ENCODE results near the gene SORCS2. TPM values are rescaled to one million over a fixed set of nuclear protein-coding genes. Genes with fewer than 3 reads are reported as not detected.

SORCS2 gene
- total RNA-seq, 1 experiment from 2014 or later, result not detected

DNA sequence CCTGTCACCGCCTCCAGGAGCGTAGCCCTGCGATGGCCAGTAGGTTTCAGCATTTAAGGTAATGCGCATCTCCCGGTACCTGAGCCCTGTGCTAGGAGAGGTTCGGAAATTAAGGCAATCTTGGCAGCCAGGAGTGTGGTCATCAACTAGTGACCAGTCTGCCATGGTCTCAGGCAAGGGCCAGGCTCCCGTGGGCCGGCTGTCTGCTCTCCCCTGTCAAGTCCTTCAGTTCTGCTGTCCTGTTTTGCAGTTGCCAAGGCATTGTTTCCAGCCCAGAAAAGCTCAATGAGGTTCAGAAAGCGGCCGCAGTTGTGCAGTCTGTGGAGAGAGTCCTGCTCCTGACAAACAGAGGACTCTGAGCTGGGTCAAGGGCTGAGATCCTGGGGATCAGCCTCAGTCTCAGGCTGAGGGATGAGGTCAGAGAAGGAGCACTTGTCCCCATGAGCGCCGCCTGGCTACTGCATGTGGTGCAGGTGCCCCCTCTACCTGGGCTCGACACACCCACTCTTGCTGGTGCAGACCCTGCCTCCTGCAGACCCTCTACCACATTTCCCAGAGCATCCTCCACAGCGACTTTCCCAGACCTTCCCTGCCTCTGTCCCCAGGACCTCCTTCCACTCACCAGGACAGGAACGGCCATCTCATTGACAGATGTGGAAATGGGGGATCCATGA is 295.8 kb downstream of the SORCS2 start:
- DNase-seq (ENCODE audit: unreplicated experiment), result no peak
- TF ChIP-seq, protein P1, sequence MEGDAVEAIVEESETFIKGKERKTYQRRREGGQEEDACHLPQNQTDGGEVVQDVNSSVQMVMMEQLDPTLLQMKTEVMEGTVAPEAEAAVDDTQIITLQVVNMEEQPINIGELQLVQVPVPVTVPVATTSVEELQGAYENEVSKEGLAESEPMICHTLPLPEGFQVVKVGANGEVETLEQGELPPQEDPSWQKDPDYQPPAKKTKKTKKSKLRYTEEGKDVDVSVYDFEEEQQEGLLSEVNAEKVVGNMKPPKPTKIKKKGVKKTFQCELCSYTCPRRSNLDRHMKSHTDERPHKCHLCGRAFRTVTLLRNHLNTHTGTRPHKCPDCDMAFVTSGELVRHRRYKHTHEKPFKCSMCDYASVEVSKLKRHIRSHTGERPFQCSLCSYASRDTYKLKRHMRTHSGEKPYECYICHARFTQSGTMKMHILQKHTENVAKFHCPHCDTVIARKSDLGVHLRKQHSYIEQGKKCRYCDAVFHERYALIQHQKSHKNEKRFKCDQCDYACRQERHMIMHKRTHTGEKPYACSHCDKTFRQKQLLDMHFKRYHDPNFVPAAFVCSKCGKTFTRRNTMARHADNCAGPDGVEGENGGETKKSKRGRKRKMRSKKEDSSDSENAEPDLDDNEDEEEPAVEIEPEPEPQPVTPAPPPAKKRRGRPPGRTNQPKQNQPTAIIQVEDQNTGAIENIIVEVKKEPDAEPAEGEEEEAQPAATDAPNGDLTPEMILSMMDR (IDR thresholded peaks at IDR 0.05; ENCODE audit: unreplicated experiment), result no peak
- H3K36me3 Mint-ChIP-seq (ENCODE audit: insufficient read depth, unreplicated experiment), result peaks cover 5% of the 10 kb centered on the region
- ChIA-PET POLR2A (no interaction called here), CTCF (interaction anchor here (0.6 kb wide), 1 partner anchor 8 kb away, joined by 3 read pairs; no protein-coding TSS in a partner anchor)
- no TSS peak for BruUV-seq (replicated peaks)
- H3K9me3 Mint-ChIP-seq (ENCODE audit: unreplicated experiment), result no peaks in the 10 kb centered on the region
- H3K27me3 Mint-ChIP-seq (ENCODE audit: insufficient read depth, unreplicated experiment), result peaks cover 79% of the 10 kb centered on the region
- intact Hi-C loops (cut with micrococcal nuclease), result no loop called here
- H3K4me1 Mint-ChIP-seq (ENCODE audit: insufficient read depth, unreplicated experiment), result no peaks in the 10 kb centered on the region
- no peak overlapping the region for H3K27ac Mint-ChIP-seq (ENCODE audit: low read depth, unreplicated experiment)
- no peak overlapping the region for H3K4me3 Mint-ChIP-seq (ENCODE audit: unreplicated experiment)

DNA sequence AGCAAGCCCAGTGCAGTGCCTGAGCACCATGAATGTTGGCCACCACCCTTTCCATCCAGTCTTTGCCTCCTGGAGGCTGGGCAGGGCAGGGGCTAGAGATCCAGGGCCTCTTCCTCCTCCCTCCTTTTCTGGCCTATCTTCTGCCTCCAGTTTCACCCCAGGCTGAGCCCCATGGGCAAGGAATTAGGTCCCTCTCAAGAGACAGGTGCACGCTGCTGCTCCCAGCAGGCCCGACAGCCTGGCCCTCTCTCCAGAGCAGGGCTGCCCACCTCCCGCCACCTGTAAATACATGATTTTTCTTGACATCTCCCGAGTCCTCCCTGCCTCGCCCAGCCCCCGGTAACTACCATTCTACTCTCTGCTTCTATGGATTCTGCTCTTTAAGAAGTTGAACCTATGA is 299.6 kb downstream of the SORCS2 start:
- DNase-seq (ENCODE audit: unreplicated experiment), result no peak
- H3K4me3 Mint-ChIP-seq (ENCODE audit: unreplicated experiment), result no peak overlapping the region
- no TSS peak for BruUV-seq (replicated peaks)
- no peaks in the 10 kb centered on the region for H3K9me3 Mint-ChIP-seq (ENCODE audit: unreplicated experiment)
- intact Hi-C loops (cut with micrococcal nuclease), result no loop called here
- ChIA-PET POLR2A (no interaction called here), CTCF (no interaction called here)
- peaks cover 50% of the 10 kb centered on the region for H3K27me3 Mint-ChIP-seq (ENCODE audit: insufficient read depth, unreplicated experiment)
- H3K27ac Mint-ChIP-seq (ENCODE audit: low read depth, unreplicated experiment), result no peak overlapping the region
- no peaks in the 10 kb centered on the region for H3K4me1 Mint-ChIP-seq (ENCODE audit: insufficient read depth, unreplicated experiment)
- H3K36me3 Mint-ChIP-seq (ENCODE audit: insufficient read depth, unreplicated experiment), result no peaks in the 10 kb centered on the region
- TF ChIP-seq, protein P1 (IDR thresholded peaks at IDR 0.05; ENCODE audit: unreplicated experiment), result no peak

DNA sequence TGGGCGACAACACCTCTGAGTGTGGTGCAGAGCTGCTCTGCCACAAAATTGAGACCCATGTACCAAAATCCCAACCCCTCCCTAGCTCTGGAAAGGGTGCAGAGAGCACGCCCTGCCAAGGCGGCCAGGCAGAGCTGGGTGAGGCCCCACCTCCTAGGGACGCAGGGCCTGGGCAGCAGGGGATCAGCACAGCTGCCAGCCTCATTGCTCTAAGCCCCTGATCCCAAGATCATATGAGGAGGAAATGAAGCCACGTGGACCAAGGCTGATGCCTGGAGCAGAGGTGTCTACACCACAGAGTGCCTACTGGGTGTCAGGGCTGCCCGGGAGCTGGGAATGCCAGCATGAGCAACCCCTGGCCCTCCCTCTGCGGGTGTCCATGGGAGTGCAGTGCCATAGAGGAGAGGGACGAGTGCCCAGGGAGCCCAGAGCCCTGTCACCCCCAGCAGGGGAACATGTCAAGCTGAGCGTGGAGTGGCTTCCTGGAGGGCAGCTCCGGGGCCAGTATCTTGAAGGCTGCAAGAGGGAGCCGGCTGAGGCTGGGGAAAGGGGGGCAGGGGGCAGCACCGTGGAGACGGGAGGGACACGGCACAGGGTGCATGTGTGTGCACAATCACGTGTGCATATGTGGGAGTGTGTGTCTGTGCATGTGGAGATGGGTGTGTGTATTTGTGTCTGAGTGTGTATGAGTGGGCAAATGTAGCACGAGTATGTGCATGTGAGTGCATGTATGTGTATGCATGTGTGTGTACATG is 306.3 kb downstream of the SORCS2 start:
- no TSS peak for BruUV-seq (replicated peaks)
- TF ChIP-seq, protein P1 (IDR thresholded peaks at IDR 0.05; ENCODE audit: unreplicated experiment), result no peak
- Mint-ChIP-seq H3K9me3 (ENCODE audit: unreplicated experiment) (no peaks in the 10 kb centered on the region), H3K27me3 (ENCODE audit: insufficient read depth, unreplicated experiment) (peaks cover 39% of the 10 kb centered on the region), H3K4me3 (ENCODE audit: unreplicated experiment) (no peak overlapping the region), H3K27ac (ENCODE audit: low read depth, unreplicated experiment) (no peak overlapping the region), H3K4me1 (ENCODE audit: insufficient read depth, unreplicated experiment) (no peaks in the 10 kb centered on the region), H3K36me3 (ENCODE audit: insufficient read depth, unreplicated experiment) (no peaks in the 10 kb centered on the region)
- DNase-seq (ENCODE audit: unreplicated experiment), result no peak
- ChIA-PET CTCF (no interaction called here), POLR2A (no interaction called here)
- intact Hi-C loops (cut with micrococcal nuclease), result no loop called here

DNA sequence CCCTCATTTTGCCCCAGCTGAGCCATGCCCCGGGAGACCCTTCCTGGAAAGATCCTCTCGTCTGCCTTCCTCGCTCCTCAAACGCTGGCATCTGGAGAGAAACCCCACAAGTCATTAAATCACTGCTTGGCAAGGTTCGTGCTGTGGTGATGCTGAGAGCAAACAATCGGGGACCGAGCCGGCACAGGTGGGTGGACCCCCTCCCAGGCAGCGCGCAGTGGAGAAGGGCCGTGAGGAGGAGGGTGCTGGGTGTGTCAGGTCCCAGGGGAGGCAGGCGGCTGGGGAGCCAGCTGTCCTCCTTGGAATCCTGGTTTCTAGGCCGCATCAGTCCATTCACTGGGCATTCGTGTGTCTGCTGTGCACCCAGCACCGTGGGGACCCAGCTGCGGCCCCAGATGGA is 307.3 kb downstream of the SORCS2 start:
- TF ChIP-seq, protein P1 (IDR thresholded peaks at IDR 0.05; ENCODE audit: unreplicated experiment), result no peak
- H3K4me3 Mint-ChIP-seq (ENCODE audit: unreplicated experiment), result no peak overlapping the region
- no peak overlapping the region for H3K27ac Mint-ChIP-seq (ENCODE audit: low read depth, unreplicated experiment)
- no peaks in the 10 kb centered on the region for H3K9me3 Mint-ChIP-seq (ENCODE audit: unreplicated experiment)
- DNase-seq (ENCODE audit: unreplicated experiment), result no peak
- no peaks in the 10 kb centered on the region for H3K4me1 Mint-ChIP-seq (ENCODE audit: insufficient read depth, unreplicated experiment)
- intact Hi-C loops (cut with micrococcal nuclease), result no loop called here
- H3K36me3 Mint-ChIP-seq (ENCODE audit: insufficient read depth, unreplicated experiment), result no peaks in the 10 kb centered on the region
- BruUV-seq (replicated peaks), result no TSS peak
- POLR2A ChIA-PET, result no interaction called here
- H3K27me3 Mint-ChIP-seq (ENCODE audit: insufficient read depth, unreplicated experiment), result peaks cover 39% of the 10 kb centered on the region
- CTCF ChIA-PET, result no interaction called here

Measured in MCF 10A (cell line).